ENCODE data around the gene MYO5A. TPM values are rescaled to one million over a fixed set of nuclear protein-coding genes. Genes with fewer than 3 reads are reported as not detected.

The MYO5A gene
- total RNA-seq, 4 donors from 2014 or later, result 10.3 to 26.0 (median 22.7) TPM

DNA sequence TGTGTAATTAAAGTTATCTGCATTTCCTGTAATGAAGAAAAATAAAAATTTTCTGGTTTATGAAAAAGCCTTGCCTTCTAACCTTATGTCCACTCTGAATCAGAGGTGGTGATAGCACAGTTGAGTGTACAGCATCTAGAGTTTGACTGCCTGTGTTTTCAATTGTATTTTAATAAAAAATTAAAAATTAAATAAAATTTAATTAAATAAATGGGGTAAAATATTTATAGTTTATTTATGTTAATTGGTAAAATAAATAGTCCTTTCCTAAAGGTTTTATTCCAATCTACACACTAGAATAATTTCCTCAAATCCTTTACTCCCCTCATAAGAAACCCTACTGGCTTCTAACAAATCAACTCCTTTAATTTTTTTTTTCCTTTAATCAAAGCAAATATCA lies 121.3 kb downstream of the MYO5A start:
- no peaks in the 10 kb centered on the region for H3K9me3 ChIP-seq
- no peak for DNase-seq
- no peak overlapping the region for H3K4me3 ChIP-seq
- no peak overlapping the region for H3K27ac ChIP-seq
- H3K27me3 ChIP-seq, result no peaks in the 10 kb centered on the region
- TF ChIP-seq POLR2A (IDR thresholded peaks at IDR 0.05), result no peak
- TF ChIP-seq, protein P1, sequence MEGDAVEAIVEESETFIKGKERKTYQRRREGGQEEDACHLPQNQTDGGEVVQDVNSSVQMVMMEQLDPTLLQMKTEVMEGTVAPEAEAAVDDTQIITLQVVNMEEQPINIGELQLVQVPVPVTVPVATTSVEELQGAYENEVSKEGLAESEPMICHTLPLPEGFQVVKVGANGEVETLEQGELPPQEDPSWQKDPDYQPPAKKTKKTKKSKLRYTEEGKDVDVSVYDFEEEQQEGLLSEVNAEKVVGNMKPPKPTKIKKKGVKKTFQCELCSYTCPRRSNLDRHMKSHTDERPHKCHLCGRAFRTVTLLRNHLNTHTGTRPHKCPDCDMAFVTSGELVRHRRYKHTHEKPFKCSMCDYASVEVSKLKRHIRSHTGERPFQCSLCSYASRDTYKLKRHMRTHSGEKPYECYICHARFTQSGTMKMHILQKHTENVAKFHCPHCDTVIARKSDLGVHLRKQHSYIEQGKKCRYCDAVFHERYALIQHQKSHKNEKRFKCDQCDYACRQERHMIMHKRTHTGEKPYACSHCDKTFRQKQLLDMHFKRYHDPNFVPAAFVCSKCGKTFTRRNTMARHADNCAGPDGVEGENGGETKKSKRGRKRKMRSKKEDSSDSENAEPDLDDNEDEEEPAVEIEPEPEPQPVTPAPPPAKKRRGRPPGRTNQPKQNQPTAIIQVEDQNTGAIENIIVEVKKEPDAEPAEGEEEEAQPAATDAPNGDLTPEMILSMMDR (IDR thresholded peaks at IDR 0.05), result no peak
- intact Hi-C loops (cut with DNase I; ENCODE audit: low total_unique reads), result no loop called here
- H3K36me3 ChIP-seq, result no peaks in the 10 kb centered on the region
- H3K4me1 ChIP-seq, result no peaks in the 10 kb centered on the region

DNA sequence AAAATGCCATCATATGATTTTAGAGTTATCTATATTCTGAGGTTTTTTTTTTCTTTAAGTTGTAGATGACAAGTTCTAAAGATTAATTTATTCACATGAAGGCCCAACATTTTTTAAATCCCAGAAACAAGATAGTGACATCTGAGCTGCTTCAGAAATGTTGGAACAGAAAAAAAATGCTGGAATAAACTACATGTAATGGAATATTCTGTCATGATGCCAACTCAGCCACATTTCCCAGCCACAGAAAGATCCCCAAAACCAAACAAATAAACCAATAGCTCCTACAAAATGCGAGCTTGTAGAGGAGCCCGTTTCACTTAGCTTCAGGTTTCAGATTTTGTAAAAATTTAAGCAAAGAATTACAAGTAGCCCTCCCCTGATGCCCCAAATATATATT lies 122.1 kb downstream of the MYO5A start:
- Histone ChIP-seq H3K36me3 (no peaks in the 10 kb centered on the region), H3K4me3 (no peak overlapping the region), H3K27ac (no peak overlapping the region), H3K4me1 (no peaks in the 10 kb centered on the region), H3K9me3 (no peaks in the 10 kb centered on the region), H3K27me3 (no peaks in the 10 kb centered on the region)
- TF ChIP-seq, protein P1 (IDR thresholded peaks at IDR 0.05), result no peak
- TF ChIP-seq POLR2A (IDR thresholded peaks at IDR 0.05), result no peak
- DNase-seq, result no peak
- intact Hi-C loops (cut with DNase I; ENCODE audit: low total_unique reads), result no loop called here

DNA sequence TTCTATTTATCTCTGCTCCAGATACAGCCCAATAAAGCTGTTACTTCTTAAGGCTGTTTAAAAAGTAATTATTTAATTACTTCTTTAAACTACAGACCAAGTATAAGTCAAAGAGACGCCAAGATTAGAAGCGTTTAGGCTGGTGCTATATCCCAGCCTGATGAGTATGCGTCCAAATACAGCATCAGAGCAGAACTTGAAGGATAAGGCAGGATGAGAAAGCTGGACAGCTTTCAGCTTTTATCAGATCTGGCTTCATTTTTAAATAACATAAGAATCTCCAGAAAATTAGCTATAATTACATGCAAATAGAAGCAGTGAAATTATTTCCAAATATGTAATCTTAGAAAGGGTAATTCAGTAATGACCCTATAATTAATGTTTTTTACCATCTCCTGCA lies 122.8 kb downstream of the MYO5A start:
- no peaks in the 10 kb centered on the region for H3K9me3 ChIP-seq
- H3K27ac ChIP-seq, result no peak overlapping the region
- intact Hi-C loops (cut with DNase I; ENCODE audit: low total_unique reads), result no loop called here
- no peak overlapping the region for H3K4me3 ChIP-seq
- H3K4me1 ChIP-seq, result no peaks in the 10 kb centered on the region
- H3K36me3 ChIP-seq, result no peaks in the 10 kb centered on the region
- TF ChIP-seq, protein P1 (IDR thresholded peaks at IDR 0.05), result no peak
- no peaks in the 10 kb centered on the region for H3K27me3 ChIP-seq
- DNase-seq, result no peak

DNA sequence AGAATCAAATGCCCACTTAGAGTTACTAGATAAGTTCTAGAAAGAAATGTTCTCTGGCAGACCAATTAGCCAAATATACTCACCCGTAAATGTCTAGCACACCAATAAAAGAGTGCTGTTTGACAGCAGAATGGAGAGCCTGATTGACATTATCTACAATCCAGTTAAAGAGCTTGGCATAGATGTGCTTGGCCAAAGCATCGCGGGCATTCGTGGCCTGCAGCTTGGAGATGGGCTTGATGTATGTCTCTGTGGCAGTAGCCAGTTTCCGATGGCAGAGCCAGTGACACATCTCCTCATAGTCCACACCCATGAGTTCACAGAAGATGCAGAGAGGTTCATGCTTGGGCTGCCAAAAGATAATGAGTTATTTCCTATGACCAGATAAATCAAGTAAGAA lies 131.6 kb downstream of the MYO5A start:
- TF ChIP-seq, protein P1 (IDR thresholded peaks at IDR 0.05), result no peak
- TF ChIP-seq POLR2A (IDR thresholded peaks at IDR 0.05), result no peak
- Histone ChIP-seq H3K27ac (no peak overlapping the region), H3K4me3 (no peak overlapping the region), H3K9me3 (no peaks in the 10 kb centered on the region), H3K4me1 (no peaks in the 10 kb centered on the region), H3K36me3 (no peaks in the 10 kb centered on the region), H3K27me3 (no peaks in the 10 kb centered on the region)
- intact Hi-C loops (cut with DNase I; ENCODE audit: low total_unique reads), result no loop called here
- no peak for DNase-seq

DNA sequence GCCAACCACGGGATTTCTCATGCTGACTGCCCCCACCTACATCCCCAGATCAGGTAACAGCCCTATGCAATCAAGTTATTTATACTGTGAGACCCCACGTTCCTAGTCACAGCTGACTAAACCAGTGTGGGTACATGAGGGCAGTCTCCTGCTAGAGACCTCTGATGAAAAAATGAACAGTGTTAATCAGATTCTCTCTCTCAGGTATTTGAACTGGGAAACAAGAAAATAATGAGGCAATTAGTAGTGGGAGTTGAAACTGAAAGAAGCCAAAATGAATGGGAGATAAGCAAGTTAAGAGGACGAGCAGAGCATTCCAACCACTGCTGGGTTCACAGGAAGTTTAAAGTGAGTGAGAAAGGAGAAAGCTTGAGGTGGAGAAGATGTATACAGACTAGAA lies 134.6 kb downstream of the MYO5A start:
- H3K4me1 ChIP-seq, result no peaks in the 10 kb centered on the region
- no peak overlapping the region for H3K4me3 ChIP-seq
- H3K27ac ChIP-seq, result no peak overlapping the region
- no peak for DNase-seq
- H3K9me3 ChIP-seq, result no peaks in the 10 kb centered on the region
- H3K27me3 ChIP-seq, result no peaks in the 10 kb centered on the region
- intact Hi-C loops (cut with DNase I; ENCODE audit: low total_unique reads), result no loop called here
- TF ChIP-seq, protein P1 (IDR thresholded peaks at IDR 0.05), result no peak
- no peak for TF ChIP-seq POLR2A (IDR thresholded peaks at IDR 0.05)
- H3K36me3 ChIP-seq, result no peaks in the 10 kb centered on the region
